ENCODE data around the gene MAPT. TPM values are rescaled to one million over a fixed set of nuclear protein-coding genes. Genes with fewer than 3 reads are reported as not detected.
"Not testable (repeated sequence)": the region's sequence is repeated elsewhere in the genome, so short reads cannot be mapped to it uniquely, and the experiment has no call there.

Gene MAPT
- total RNA-seq, 1 donor from 2014 or later, result 0.18 TPM

DNA sequence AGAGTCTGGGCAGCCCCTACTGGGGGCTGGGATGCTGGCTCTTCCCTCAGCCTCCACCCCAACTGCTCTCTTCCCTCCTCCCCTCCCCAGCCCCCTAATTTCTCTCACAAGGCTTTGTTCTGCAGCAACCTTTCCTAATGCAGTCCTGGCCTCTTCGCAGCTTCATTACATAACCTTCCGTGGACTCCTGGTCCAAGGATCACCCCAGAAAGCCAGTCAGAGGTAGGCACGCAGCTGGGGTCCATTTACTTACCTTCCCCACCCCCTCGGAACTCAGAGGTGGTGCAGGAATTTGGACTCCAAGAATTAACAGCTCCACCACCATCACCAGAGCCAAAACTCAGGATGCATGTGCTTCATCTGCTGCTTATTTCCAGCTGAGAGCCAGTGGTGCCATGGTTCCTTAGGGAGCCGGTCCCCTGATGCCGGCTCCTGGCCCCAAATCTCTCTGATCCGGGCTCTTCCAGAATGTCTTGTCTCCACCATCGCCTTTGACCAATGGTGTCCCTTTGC, 40.9 kb downstream of the MAPT start:
- Mint-ChIP-seq H3K27me3 (peaks cover 16% of the 10 kb centered on the region), H3K9me3 (no peaks in the 10 kb centered on the region), H3K4me1 (no peaks in the 10 kb centered on the region), H3K4me3 (no peak overlapping the region), H3K27ac (no peak overlapping the region), H3K36me3 (ENCODE audit: low read depth) (no peaks in the 10 kb centered on the region)
- intact Hi-C loops (cut with micrococcal nuclease), result no loop called here
- ChIA-PET CTCF (no interaction called here), POLR2A (no interaction called here)
- TF ChIP-seq, protein P1, sequence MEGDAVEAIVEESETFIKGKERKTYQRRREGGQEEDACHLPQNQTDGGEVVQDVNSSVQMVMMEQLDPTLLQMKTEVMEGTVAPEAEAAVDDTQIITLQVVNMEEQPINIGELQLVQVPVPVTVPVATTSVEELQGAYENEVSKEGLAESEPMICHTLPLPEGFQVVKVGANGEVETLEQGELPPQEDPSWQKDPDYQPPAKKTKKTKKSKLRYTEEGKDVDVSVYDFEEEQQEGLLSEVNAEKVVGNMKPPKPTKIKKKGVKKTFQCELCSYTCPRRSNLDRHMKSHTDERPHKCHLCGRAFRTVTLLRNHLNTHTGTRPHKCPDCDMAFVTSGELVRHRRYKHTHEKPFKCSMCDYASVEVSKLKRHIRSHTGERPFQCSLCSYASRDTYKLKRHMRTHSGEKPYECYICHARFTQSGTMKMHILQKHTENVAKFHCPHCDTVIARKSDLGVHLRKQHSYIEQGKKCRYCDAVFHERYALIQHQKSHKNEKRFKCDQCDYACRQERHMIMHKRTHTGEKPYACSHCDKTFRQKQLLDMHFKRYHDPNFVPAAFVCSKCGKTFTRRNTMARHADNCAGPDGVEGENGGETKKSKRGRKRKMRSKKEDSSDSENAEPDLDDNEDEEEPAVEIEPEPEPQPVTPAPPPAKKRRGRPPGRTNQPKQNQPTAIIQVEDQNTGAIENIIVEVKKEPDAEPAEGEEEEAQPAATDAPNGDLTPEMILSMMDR (IDR thresholded peaks at IDR 0.05), result no peak
- ATAC-seq (ENCODE audit: low read depth) (no peak), DNase-seq (no peak)

DNA sequence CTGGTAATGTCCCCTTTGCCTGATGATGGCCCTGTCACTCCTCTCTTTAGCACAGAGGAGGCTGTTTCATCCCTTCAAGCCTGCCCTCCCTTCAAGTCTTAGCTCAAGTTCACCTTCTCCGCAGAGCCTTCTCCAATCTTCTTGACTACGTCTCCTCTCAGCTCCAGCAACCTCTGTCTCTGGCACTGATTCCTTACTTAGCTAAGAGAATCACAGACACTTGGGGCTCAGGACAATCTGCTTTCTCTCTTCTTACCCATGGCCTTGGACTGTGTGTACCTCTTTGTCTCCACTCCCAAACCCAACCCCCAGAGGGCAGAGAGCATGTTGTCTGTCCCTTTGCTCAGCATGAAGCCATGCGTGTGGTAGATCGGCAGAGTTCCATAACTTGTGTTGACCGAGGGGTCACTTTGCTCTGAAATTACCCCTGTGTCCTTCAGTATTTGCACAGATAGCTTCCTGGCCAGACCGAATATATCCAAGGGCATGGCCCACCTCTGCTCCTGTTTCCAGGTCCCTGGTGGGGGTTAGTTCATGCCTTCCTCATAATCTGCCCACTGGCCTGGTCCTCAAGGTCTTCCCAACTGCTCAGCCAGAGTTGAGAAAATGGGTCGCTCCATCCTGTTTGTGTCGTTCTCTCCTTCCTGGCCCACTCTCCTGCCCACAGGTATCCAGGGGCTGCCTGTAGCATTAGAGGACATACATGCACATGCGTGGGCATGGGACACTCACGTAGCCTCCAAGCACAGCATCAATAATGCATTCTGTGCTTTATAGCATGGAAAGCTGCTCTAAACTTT, 41.6 kb downstream of the MAPT start:
- Mint-ChIP-seq H3K27me3 (peaks cover 15% of the 10 kb centered on the region), H3K4me3 (no peak overlapping the region), H3K36me3 (ENCODE audit: low read depth) (no peaks in the 10 kb centered on the region), H3K4me1 (no peaks in the 10 kb centered on the region), H3K9me3 (no peaks in the 10 kb centered on the region), H3K27ac (no peak overlapping the region)
- DNase-seq (no peak), ATAC-seq (ENCODE audit: low read depth) (no peak)
- ChIA-PET CTCF (no interaction called here), POLR2A (no interaction called here)
- TF ChIP-seq, protein P1 (IDR thresholded peaks at IDR 0.05), result no peak
- intact Hi-C loops (cut with micrococcal nuclease), result no loop called here

DNA sequence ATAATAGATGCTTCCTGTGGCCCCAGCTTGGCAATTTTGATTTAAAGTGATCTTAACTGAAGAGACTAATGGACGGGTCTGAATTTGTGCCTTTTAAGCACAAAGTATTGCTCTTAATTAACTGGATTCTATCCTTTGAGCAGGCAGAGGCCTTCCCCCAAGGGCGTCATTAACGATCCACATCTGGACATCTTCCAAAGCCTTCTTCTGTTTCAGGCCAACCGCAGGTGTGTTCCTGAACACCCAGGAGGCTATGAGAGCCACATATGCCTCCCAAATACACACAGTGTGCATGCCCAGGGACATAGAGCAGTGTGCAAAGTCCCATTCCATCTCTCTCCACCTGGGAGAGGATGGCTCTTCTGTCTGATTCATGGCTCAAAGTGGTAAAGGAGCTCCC, 42.3 kb downstream of the MAPT start:
- Mint-ChIP-seq H3K27ac (no peak overlapping the region), H3K4me1 (no peaks in the 10 kb centered on the region), H3K27me3 (peaks cover 13% of the 10 kb centered on the region), H3K36me3 (ENCODE audit: low read depth) (no peaks in the 10 kb centered on the region), H3K9me3 (no peaks in the 10 kb centered on the region), H3K4me3 (no peak overlapping the region)
- TF ChIP-seq, protein P1 (IDR thresholded peaks at IDR 0.05), result no peak
- no peak for ATAC-seq (ENCODE audit: low read depth)
- CTCF ChIA-PET, result no interaction called here
- DNase-seq, result no peak
- intact Hi-C loops (cut with micrococcal nuclease), result no loop called here
- POLR2A ChIA-PET, result no interaction called here

DNA sequence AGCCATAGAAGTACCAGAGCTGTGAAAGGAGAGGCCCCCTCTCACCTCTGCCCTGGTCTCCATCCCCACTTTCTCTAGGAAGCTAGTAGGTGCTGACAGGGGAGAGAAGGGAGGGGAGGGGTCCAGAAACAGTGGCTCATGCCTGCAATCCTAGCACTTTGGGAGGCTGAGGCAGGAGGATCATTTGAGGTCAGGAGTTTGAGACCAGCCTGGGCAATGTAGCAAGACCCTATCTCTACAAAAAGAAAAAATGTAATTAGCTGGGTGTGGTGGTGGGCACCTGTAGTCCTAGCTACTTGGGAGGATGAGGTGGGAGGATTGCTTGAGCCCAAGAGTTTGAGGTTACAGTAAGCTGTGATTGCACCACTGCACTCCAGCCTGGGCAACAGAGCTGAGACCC, 42.8 kb downstream of the MAPT start:
- POLR2A ChIA-PET; H3K9me3 Mint-ChIP-seq; ATAC-seq (ENCODE audit: low read depth); intact Hi-C loops (cut with micrococcal nuclease); H3K36me3 Mint-ChIP-seq (ENCODE audit: low read depth); H3K4me3 Mint-ChIP-seq; H3K27ac Mint-ChIP-seq; CTCF ChIA-PET; H3K4me1 Mint-ChIP-seq; DNase-seq: not testable (repeated sequence)
- H3K27me3 Mint-ChIP-seq, result peaks cover 15% of the 10 kb centered on the region

DNA sequence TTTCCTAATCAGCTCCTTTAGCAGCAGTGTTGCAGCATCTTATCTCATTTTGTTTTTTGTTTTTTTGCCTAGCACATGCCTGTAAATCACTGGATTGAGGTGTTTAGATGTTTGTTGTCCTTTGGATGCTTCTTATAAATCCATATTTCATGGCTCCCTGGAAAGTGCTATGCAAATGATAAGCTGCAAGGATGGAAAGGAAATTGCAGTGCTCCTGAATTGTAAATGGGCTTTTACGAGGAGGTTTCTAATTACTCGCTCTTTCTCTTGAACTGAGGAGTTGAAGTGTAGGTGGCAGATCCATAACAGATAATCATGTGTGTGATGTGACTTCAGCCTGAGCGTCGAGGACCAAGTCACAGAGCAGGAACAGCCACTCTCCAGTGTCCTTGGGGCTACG, 45.0 kb downstream of the MAPT start:
- Mint-ChIP-seq H3K27me3 (peaks cover 13% of the 10 kb centered on the region), H3K27ac (no peak overlapping the region), H3K9me3 (no peaks in the 10 kb centered on the region), H3K4me3 (no peak overlapping the region), H3K4me1 (no peaks in the 10 kb centered on the region), H3K36me3 (ENCODE audit: low read depth) (no peaks in the 10 kb centered on the region)
- POLR2A ChIA-PET, result no interaction called here
- intact Hi-C loops (cut with micrococcal nuclease), result no loop called here
- DNase-seq (no peak), ATAC-seq (ENCODE audit: low read depth) (no peak)
- TF ChIP-seq, protein P1 (IDR thresholded peaks at IDR 0.05), result no peak
- CTCF ChIA-PET, result no interaction called here

Data from activated B cell treated with CpG ODN at 0.5 μM for 24 hours (primary cell).